ENCODE data around the gene MYO18B. TPM values are rescaled to one million over a fixed set of nuclear protein-coding genes. Genes with fewer than 3 reads are reported as not detected.

Gene MYO18B
- total and polyA plus RNA-seq, 2 of the 8 experiments (the other 6 are each of a cell fraction or from before 2014, with no cell fraction given): 0.62 to 0.78 TPM

- Histone ChIP-seq H3K27me3 (replicated peaks in 1 of 4; ENCODE audit: control insufficient read depth in 3 of 4, extremely low read depth in 1 of 4, insufficient read depth in 3 of 4, low read length in 3 of 4) (peaks cover 0 to 7% (median 0%) of the 10 kb centered on the region in 4 experiments; a peak in 3 of 7 replicates), H2AK5ac (ENCODE audit: low read depth, low read length) (no peak overlapping the region), H2BK120ac (replicated peaks; ENCODE audit: low read depth, low read length) (no peak overlapping the region), H3K9me3 (ENCODE audit: insufficient read depth in 2 of 2, low read depth in 1 of 2, low read length in 1 of 2) (no peaks in the 10 kb centered on the region), H3K27ac (ENCODE audit: low read depth, low read length) (no peak overlapping the region), H3K4me2 (ENCODE audit: insufficient read depth in 1 of 2, low read depth in 2 of 2, low read length in 2 of 2) (no peak overlapping the region), H3K4me3 (ENCODE audit: extremely low read depth in 1 of 4, insufficient read depth in 2 of 4, low read depth in 3 of 4, low read length in 4 of 4) (no peak overlapping the region), H3K4me1 (replicated peaks in 1 of 4; ENCODE audit: control insufficient read depth in 3 of 4, insufficient read depth in 4 of 4, low read length in 3 of 4) (peaks cover 0 to 8% (median 0%) of the 10 kb centered on the region in 4 experiments; a peak in 1 of 7 replicates), H4K91ac (replicated peaks; ENCODE audit: insufficient read length, low read length) (no peak overlapping the region), H3K79me1 (ENCODE audit: low read depth, low read length) (no peaks in the 10 kb centered on the region), H4K8ac (ENCODE audit: extremely low read depth, insufficient read depth, low read length) (no peak overlapping the region), H2BK20ac (ENCODE audit: low read length) (no peak overlapping the region), H4K20me1 (replicated peaks in 1 of 2; ENCODE audit: control insufficient read depth in 1 of 2, insufficient read depth in 2 of 2, low read length in 2 of 2) (no peaks in the 10 kb centered on the region), H3K23ac (ENCODE audit: insufficient read length) (no peak overlapping the region), H3K23me2 (ENCODE audit: low read depth, low read length) (no peaks in the 10 kb centered on the region), H2AFZ (ENCODE audit: low read length) (no peak overlapping the region), H3K56ac (replicated peaks; ENCODE audit: insufficient read length, low read depth, low read length) (no peak overlapping the region), H3K9ac (replicated peaks in 1 of 4; ENCODE audit: extremely low read depth in 1 of 4, low read depth in 3 of 4, low read length in 3 of 4) (no peak overlapping the region), H3K14ac (ENCODE audit: insufficient read length) (no peak overlapping the region), H3K4ac (replicated peaks; ENCODE audit: insufficient read length, low read depth, low read length) (no peak overlapping the region), H3K36me3 (ENCODE audit: control insufficient read depth in 2 of 4, insufficient read depth in 4 of 4, low read length in 3 of 4) (no peaks in the 10 kb centered on the region), H2BK5ac (ENCODE audit: low read depth, low read length) (no peak overlapping the region), H3K79me2 (ENCODE audit: control insufficient read depth in 1 of 2, insufficient read depth in 2 of 2, low read length in 2 of 2) (no peaks in the 10 kb centered on the region), H2BK12ac (ENCODE audit: low read depth, low read length) (no peak overlapping the region), H2BK15ac (ENCODE audit: low read length) (no peak overlapping the region), H3K18ac (ENCODE audit: extremely low read depth, low read length) (no peak overlapping the region), H4K5ac (ENCODE audit: insufficient read length, low read depth, low read length) (no peak overlapping the region)
- 73% methylated on average over 7 of the region's 7 CpGs; no CpG with 5 or more reads in 1 of the 2 experiments for WGBS, 2 experiments (ENCODE audit: extremely low coverage in 1 of 2, insufficient coverage in 1 of 2, insufficient read length in 1 of 2, insufficient replicate concordance in 2 of 2, low coverage in 1 of 2, low lambda C conversion rate in 2 of 2, missing lambda C conversion rate in 1 of 2)
- DNase-seq (ENCODE audit: low read depth in 1 of 2, low spot score in 2 of 2) (no peak), FAIRE-seq (no peak)
- CTCF ChIA-PET (ENCODE audit: partially characterized antibody): interaction anchor here (0.7 to 1.2 kb wide), 4 partner anchors 8 to 263 kb away, joined by 3 to 7 read pairs (median 3); no protein-coding TSS in a partner anchor
- POLR2A ChIA-PET (ENCODE audit: partially characterized antibody): no interaction called here
- TF ChIP-seq E2F6 (IDR thresholded peaks at IDR 0.05) (no peak), TCF12 (IDR thresholded peaks at IDR 0.05; ENCODE audit: low read depth, low read length) (no peak), BACH1 (IDR thresholded peaks at IDR 0.05; ENCODE audit: low read length) (no peak), EGR1 (IDR thresholded peaks at IDR 0.05; ENCODE audit: borderline replicate concordance, low read depth, low read length) (no peak), USF2 (IDR thresholded peaks at IDR 0.05; ENCODE audit: low read length) (no peak), RNF2 (IDR thresholded peaks at IDR 0.05; ENCODE audit: borderline replicate concordance, low read depth, low read length, missing control alignments, poor library complexity, severe bottlenecking) (no peak), JUND (IDR thresholded peaks at IDR 0.05; ENCODE audit: low read length) (no peak), CHD2 (IDR thresholded peaks at IDR 0.05; ENCODE audit: low read length) (no peak), PHF8 (conservative IDR thresholded peaks at IDR 0.05; ENCODE audit: low read depth, low read length) (no peak), ATF3 (IDR thresholded peaks at IDR 0.05; ENCODE audit: insufficient read depth, low read depth, low read length) (no peak)
Measured at GRCh38 chr22:25909614-25910387, 167.8 kb downstream of the MYO18B start.
